GM19023 (cell line): Measurements from ENCODE around the gene LDB1.
A peak's percentile ranks its signal among the peaks of the same experiment; 100 is the strongest.

Source experiments
- ATAC-seq: cut with Tn5 transposase; IDR thresholded peaks from one replicate; pipeline ENCODE4 v1.9.1; 2021; ENCODE audit warnings: mild to moderate bottlenecking, moderate library complexity; ENCODE audit not compliant: unreplicated experiment

The LDB1 gene

DNA sequence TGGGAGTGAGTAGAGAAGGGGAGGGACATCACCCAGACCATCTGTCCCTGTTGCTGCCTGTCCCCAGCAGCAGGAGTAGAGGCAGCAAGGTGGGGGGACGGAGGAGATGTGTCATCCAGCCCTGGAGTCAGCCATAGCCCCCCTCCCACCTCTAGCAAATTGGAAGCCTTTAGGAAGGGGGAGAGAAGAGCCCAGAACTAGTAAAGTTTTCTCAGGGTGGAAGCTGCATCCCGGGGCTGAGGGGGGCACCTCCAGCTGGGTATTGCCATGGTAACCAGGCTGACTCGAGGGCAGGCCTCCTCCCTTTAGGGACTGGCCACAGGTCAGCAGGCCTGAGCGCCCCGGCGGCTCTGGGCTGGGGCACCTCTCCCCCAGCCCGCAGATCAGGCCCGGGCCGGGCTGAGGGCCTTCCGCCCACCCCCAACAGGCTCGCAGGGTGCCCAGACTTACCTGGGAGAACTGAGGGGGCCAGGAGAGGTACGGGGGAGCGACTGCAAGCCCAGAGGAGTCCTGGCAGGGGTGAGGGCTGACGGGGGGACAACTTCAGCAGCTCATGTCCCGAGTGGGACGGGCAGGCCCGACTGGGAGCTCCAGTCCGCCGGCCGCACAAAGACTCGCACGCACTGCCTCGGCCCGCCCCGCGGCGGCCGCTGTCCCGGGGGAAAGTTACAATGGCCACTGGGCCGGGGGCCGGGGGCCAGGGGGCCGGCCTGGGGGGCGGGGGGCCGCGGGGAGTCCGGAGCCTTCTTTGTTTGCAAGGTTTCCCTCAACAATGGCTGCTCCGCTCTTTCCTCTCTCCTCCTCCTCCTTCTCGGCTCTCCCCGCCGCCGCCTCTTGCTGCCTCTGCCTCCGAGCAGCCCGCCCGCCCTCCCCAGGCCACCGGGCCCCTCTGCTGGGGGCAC, 6.0 kb downstream of the LDB1 start:
- peak; percentile 26 for ATAC-seq

- ATAC-seq = no peak
Observed at GRCh38 chr10:102113261-102113955, 6.8 kb downstream of the LDB1 start.

GRCh38 chr10:102112210-102112817, 7.9 kb downstream of the LDB1 start:
- no peak for ATAC-seq

GRCh38 chr10:102111276-102111675, 8.9 kb downstream of the LDB1 start:
- no peak for ATAC-seq

GRCh38 chr10:102109166-102110116, 10.7 kb downstream of the LDB1 start:
- ATAC-seq = no peak

GRCh38 chr10:102106998-102107397, 13.2 kb downstream of the LDB1 start:
- no peak for ATAC-seq

DNA sequence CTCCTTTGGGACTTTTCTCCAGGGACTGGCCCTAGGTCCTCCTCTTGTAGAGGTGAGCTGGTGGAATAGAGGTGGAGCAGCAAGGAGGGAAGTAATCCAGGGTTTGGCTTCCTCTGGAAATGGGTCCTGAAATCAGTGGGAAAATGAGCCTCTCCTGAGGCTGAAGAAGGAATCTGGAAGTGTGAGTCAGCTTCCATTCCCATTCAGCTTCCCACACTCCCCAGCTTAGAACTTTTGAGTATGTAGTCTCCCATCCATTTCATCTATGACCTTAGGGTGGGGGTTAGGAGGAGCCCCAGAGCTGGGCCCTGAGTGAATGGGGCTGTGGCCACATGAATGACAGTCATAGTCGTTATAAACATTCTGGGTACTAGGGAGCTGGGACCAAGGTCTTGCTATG, 17.7 kb downstream of the LDB1 start:
- ATAC-seq = no peak

GRCh38 chr10:102101152-102101551, 19.0 kb downstream of the LDB1 start:
- ATAC-seq = no peak

DNA sequence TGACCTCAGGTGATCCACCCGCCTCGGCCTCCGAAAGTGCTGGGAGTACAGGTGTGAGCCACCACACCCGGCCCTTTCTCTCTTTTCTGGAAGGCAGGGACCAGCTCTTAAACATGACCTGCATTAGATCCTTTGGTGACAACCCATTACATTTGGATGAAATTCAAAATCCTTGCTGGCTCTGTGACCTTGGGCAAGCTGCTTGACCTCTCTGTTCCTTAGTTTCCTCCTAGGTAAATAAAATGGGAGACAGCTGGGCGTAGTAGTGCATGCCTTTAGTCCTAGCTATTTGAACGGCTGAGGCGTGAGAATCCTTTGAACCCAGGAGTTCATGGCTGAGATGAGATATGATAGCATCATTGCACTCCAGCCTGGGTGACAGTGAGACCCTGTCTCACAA, 23.7 kb downstream of the LDB1 start:
- no peak for ATAC-seq

GRCh38 chr10:102090772-102091171, 29.4 kb downstream of the LDB1 start:
- no peak for ATAC-seq

GRCh38 chr10:102086196-102086595, 34.0 kb downstream of the LDB1 start:
- ATAC-seq = no peak

DNA sequence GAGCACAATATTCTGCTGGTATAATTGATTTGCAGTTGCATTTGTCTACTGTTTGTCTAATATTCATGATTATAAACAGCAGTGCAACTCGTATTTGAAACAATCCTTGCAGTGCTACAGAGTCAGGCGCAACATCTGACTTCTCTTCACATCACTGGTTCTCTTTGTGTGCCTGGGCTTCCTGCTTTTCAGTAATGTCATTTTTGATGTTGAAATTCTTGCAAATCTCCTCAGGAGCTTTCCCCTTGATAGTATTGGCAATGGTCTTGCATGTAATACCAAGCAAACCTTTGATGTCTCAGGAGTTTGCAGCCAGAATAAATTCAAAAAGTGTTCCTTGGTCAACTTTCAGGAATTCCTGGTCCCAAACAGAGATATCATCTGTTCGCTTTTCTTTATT, 34.8 kb downstream of the LDB1 start:
- no peak for ATAC-seq

DNA sequence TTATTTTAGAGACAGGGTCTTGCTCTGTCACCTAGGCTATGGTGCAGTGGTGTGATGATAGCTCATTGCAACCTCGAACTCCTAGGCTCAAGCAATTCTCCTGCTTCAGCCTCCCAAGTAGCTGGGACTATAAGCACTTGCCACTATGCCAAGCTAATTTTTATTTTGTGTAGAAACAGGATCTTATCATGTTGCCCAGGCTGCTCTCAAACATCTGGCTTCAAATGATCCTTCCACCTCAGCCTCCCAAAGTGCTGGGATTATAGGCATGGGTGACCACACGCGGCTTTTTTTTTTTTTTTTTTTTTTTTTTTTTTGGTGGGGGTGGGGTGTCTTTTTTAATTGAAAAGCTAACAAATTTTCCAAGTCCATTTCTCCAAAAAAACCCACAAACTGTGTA, 36.6 kb downstream of the LDB1 start:
- no peak for ATAC-seq

DNA sequence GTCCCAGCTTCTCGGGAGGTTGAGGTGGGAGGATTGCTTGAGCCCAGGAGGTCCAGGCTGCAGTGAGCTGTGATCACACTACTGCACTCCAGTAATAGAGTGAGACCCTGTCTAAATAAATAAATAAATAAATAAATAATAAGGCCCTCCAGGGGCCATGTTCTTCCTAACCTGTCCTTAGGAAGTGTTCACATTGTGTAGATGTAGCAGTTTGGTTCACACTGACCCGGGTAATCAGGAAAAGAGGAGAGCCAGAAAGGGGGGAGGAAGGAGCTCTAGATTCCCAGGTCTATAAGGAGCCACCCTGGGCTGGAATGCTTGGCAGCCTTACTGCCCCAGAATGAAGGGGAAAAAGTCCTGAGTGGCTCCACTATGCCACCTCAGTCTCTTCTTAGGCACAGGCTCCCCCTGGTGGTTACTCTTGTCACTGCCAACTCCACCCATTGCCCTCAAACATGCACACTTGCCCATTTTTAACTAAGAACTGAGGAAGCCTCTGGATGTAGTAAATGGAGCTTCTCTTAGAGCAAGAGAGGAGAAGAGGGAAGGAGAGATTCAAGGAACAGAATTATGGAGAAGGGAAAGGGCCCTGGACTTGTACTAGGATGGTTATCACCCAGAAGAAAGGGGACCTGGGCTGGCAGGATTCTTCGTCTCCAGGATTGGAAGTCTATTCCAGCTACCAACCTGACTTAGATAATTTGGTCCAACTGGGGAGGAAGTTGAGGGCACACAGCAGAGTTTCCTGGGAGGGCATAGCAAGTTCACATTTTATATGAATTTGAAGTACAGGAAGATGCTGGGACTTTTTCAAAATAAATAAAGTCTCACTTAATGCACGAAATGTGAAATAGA, 47.3 kb downstream of the LDB1 start:
- ATAC-seq = no peak

GRCh38 chr10:102069071-102069470, 51.1 kb downstream of the LDB1 start:
- no peak for ATAC-seq

DNA sequence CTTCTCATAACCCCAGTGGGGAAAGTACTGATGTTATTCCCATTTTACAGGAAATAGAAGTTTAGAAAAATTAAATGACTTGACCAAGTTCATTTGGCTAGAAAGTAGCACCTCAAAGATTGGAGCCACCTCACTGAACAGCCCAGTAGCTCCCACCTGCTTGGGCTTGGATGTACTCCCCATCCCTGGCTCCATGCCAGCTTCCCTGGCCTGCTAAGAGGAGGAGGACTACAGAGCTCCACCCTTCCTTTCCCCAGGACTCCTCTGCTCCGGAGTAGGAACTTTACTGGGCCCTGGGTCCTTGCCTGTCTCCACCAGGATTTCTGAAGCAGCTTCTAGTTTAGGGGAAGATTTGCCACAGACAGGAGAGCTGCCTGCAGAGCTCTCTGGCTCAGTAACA, 52.0 kb downstream of the LDB1 start:
- no peak for ATAC-seq

- ATAC-seq = no peak
Observed at GRCh38 chr10:102067091-102067916, 52.9 kb downstream of the LDB1 start.

DNA sequence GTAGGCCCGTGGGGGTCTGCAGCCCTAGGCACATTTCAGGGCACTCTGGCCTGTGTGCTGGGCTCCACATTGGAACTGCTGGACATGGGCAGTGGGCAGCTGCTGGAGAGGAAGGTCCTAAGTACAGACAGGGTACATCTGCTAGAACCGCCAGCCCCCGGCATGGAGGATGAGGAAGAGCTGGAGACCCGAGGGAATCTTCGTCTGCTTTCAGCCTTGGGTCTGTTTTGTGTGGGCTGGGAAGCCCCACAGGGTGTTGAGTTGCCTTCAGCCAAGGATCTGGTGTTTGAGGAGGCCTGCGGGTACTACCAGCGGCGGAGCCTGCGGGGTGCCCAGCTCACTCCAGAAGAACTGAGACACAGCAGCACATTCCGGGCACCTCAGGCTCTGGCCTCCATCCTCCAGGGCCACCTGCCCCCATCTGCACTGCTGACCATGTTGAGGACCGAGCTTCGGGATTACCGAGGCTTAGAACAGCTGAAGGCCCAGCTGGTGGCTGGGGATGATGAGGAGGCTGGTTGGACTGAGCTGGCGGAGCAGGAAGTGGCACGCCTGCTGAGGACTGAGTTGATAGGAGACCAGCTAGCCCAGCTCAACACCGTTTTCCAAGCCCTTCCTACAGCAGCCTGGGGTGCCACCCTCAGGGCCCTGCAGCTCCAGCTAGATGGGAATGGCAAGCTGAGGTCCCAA, 53.6 kb downstream of the LDB1 start:
- ATAC-seq = no peak
